Activated CD8-positive, alpha-beta memory T cell treated with anti-CD3 and anti-CD28 coated beads, Interleukin-2, amount 10 ng/mL, durations not matched to agents 7 days and 5 days (primary cell): ENCODE measurements around the gene QSOX1. TPM values are rescaled to one million over a fixed set of nuclear protein-coding genes. Genes with fewer than 3 reads are reported as not detected.
"Not testable (repeated sequence)": the region's sequence is repeated elsewhere in the genome, so short reads cannot be mapped to it uniquely, and the experiment has no call there.

Experiments
- ATAC-seq: fragments of 150-1000 bp; cut with Tn5 transposase; one replicate; pipeline ENCODE4 v1.10.0; 2021; ENCODE audit warnings: moderate library complexity
- CTCF ChIA-PET: fragments of 350-600 bp; sonication (Branson Sonifier 250); formaldehyde crosslinking; loops from one replicate; lab custom pipeline; 2021; ENCODE audit warnings: antibody characterized with exemption; lab: Charles Lee
- DNase-seq: peaks from one replicate; pipeline ENCODE4 v3.0.0-alpha.2; 2020
- H3K27ac Mint-ChIP-seq: one replicate; pipeline ENCODE4 v1.8.0; 2021; ENCODE audit warnings: mild to moderate bottlenecking, mixed read lengths
- H3K27me3 Mint-ChIP-seq: one replicate; pipeline ENCODE4 v1.8.0; 2021; ENCODE audit warnings: mixed read lengths
- H3K36me3 Mint-ChIP-seq: one replicate; pipeline ENCODE4 v1.8.0; 2021; ENCODE audit warnings: mild to moderate bottlenecking, mixed read lengths
- H3K4me1 Mint-ChIP-seq: one replicate; pipeline ENCODE4 v1.8.0; 2021; ENCODE audit warnings: mixed read lengths
- H3K4me3 Mint-ChIP-seq: one replicate; pipeline ENCODE4 v1.8.0; 2021; ENCODE audit warnings: mild to moderate bottlenecking, moderate library complexity, mixed read lengths
- H3K9me3 Mint-ChIP-seq: one replicate; pipeline ENCODE4 v1.8.0; 2022; ENCODE audit warnings: low read depth, mixed read lengths
- total RNA-seq, 2 experiments: library from RNA; stranded (reverse); gene quantifications; one replicate each; pipeline ENCODE4 v1.2.3, GENCODE V29; 2021

The QSOX1 gene
- total RNA-seq, 2 experiments from 2014 or later: 25.4 to 35.5 TPM

DNA sequence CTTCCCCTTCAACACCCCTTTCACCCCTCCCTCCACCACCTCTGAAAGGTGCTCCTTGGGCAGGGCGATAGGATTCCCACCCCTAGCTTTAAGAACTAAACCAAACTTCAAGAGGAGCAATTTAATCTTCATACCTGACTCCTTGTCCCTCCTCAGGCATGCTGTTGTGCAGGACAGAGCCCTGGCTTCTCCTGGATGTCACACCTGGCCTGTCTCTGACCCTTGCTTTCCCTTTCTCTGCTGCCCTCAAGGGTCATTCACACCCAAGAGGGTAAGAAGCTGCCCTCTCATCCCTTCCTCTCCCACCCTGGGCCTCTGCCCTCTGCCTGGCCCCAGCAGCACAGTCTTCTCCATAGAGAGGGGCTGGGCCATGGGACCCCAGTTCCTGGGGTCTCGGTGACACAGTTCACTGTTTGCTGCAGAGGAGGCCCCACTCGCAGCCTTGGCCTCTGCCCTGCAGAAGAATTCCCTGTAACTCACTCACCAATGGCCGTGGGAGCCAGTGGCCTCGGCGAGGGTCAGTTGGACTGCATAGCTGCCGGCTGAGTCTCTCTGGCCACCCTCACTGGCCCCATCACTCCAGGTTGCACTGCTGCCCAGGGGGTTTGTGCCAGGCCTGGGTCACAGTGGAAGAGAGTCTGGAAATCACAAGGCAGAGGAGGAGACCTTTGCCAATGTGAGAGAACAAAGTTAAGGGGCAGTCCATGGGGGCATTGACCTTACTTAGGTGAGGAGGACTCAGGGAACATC lies 47.0 kb downstream of the QSOX1 start:
- Mint-ChIP-seq H3K36me3 (no peaks in the 10 kb centered on the region), H3K9me3 (no peaks in the 10 kb centered on the region), H3K4me3 (no peak overlapping the region), H3K27me3 (no peaks in the 10 kb centered on the region), H3K4me1 (peaks cover 3% of the 10 kb centered on the region), H3K27ac (no peak overlapping the region)
- CTCF ChIA-PET: interaction anchor here (0.8 to 1.5 kb wide), 4 partner anchors 10 to 489 kb away, joined by 3 to 5 read pairs (median 3); no protein-coding TSS in a partner anchor
- ATAC-seq (no peak), DNase-seq (no peak)

DNA sequence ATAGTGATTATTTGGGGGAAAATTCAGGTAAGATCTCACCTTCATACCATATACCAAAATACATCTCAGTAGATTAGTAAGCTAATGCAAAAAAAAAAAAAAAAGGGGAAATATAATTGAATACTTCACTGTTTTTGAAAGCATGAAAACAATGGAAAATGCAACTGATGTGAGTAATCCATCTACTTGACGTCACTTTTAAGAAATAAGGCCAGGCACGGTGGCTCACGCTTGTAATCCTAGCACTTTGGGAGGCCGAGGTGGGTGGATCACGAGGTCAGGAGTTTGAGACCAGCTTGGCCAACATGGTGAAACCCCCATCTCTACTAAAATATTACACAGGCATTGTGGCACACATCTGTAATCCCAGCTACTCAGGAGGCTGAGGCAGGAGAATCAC lies 47.9 kb downstream of the QSOX1 start:
- not testable (repeated sequence) for H3K4me3 Mint-ChIP-seq, H3K27ac Mint-ChIP-seq, ATAC-seq, H3K36me3 Mint-ChIP-seq, H3K9me3 Mint-ChIP-seq, DNase-seq, H3K27me3 Mint-ChIP-seq, H3K4me1 Mint-ChIP-seq
- CTCF ChIA-PET: interaction anchor here (0.8 to 1.5 kb wide), 3 partner anchors 15 to 490 kb away, joined by 3 to 5 read pairs (median 3); no protein-coding TSS in a partner anchor

DNA sequence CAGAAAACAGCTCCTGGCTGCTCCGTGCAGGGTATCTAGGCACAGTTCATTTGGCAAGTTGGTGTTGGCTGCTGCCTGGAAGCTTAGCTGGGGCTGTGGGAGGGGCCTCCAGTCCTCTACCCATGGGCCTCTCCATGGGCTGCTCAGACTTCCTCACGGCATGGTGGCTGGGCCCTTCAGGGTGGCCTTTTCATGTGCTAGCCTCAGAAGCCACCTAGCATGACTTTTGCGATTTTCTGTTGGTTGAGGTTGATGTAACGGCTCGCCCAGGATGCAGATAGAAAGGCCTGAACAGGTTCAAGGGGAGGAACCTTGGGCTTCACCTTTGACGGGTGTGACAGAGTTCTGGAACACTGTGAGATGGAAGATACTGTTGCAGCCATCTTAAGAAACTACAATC lies 49.6 kb downstream of the QSOX1 start:
- no peak for DNase-seq
- no peaks in the 10 kb centered on the region for H3K27me3 Mint-ChIP-seq
- H3K27ac Mint-ChIP-seq: no peak overlapping the region
- ATAC-seq: no peak
- H3K4me1 Mint-ChIP-seq: no peaks in the 10 kb centered on the region
- H3K9me3 Mint-ChIP-seq: no peaks in the 10 kb centered on the region
- H3K36me3 Mint-ChIP-seq: no peaks in the 10 kb centered on the region
- CTCF ChIA-PET: interaction anchor here (1.1 kb wide), 1 partner anchor 23 kb away, joined by 3 read pairs; no protein-coding TSS in a partner anchor
- H3K4me3 Mint-ChIP-seq: no peak overlapping the region

DNA sequence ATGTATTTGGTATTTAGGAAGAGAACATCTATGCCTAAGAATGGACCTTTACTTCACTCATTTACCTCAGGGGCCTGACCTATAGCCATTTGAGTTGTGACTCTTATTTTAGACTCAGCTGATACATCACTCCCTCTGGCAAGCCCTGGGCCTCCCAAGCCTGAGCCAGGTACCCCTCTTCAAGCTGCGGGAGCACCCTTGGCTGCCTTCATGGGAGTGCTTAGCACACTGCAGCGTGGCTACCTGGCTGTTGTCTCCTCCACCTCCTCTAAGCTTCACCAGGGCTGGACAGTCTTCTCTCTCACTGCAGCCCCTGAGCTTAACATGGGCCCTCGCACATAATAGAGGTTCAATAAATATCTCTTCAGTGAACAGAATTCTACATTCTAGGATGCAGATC lies 51.9 kb downstream of the QSOX1 start:
- Mint-ChIP-seq H3K36me3 (no peaks in the 10 kb centered on the region), H3K9me3 (no peaks in the 10 kb centered on the region), H3K27ac (no peak overlapping the region), H3K4me1 (no peaks in the 10 kb centered on the region), H3K4me3 (no peak overlapping the region), H3K27me3 (peaks cover 7% of the 10 kb centered on the region)
- DNase-seq (no peak), ATAC-seq (no peak)
- CTCF ChIA-PET: interaction anchor here (0.8 to 1.7 kb wide), 2 partner anchors 27 to 397 kb away, joined by 3 to 6 read pairs; no protein-coding TSS in a partner anchor

DNA sequence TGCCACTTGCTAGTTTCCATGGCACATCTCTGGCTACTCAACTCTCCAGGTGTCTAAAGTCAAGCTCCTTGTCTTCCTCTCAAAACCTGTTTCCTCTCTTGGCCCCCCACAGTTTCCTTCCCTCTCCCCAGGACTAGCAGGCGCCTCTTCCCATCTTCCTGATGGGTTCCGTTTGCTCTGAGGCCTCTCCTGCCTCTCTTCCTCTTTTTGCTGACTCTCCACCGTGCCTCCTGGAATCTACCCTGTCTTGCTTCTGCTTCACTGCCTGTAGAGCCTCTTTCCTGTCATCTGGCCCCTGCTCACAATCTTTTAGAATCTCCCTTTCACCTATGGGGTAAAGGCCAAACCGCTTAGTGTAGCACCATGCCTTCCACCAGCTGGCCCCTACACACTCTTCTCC lies 53.6 kb downstream of the QSOX1 start:
- ATAC-seq (no peak), DNase-seq (no peak)
- Mint-ChIP-seq H3K36me3 (no peaks in the 10 kb centered on the region), H3K27me3 (peaks cover 15% of the 10 kb centered on the region), H3K4me1 (peaks cover 2% of the 10 kb centered on the region), H3K9me3 (no peaks in the 10 kb centered on the region), H3K27ac (no peak overlapping the region), H3K4me3 (no peak overlapping the region)
- CTCF ChIA-PET: interaction anchor here (1.5 kb wide), 1 partner anchor 45 kb away, joined by 3 read pairs; no protein-coding TSS in a partner anchor

DNA sequence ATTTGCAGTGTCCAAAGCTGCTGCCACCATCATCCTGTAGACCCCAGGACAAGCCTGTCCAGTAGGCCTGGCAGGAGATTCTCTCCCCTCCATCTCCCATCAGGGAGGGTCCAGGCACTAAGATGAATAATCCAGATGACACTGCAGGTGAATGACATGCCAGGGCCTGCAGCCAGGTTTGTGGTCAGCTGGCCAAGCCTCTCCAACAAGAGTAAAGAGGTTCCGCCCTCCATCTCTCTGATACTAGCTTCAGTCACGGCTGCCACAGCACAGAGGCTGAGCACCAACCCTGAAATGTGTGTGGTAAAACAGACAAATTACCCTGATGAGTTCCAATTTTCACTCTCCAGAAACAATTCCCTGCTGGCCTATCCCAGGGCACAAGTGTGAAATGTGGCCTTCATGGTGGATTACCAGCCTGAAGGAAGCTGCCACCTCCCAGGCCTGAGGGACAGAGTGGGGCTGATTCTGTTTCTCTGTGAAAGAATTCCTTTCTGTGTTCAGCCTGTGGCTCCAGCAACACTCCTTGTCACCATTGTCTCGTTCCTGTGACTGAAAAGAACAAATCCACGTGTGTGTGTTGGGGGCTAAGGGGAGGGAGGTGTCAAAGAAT lies 55.4 kb downstream of the QSOX1 start:
- ATAC-seq (no peak), DNase-seq (no peak)
- H3K4me3 Mint-ChIP-seq: no peak overlapping the region
- no peak overlapping the region for H3K27ac Mint-ChIP-seq
- no peaks in the 10 kb centered on the region for H3K9me3 Mint-ChIP-seq
- H3K36me3 Mint-ChIP-seq: no peaks in the 10 kb centered on the region
- H3K4me1 Mint-ChIP-seq: peaks cover 12% of the 10 kb centered on the region
- CTCF ChIA-PET: interaction anchor here (1.1 to 1.8 kb wide), 3 partner anchors 22 to 107 kb away, joined by 3 to 5 read pairs (median 5); no protein-coding TSS in a partner anchor
- peaks cover 18% of the 10 kb centered on the region for H3K27me3 Mint-ChIP-seq

DNA sequence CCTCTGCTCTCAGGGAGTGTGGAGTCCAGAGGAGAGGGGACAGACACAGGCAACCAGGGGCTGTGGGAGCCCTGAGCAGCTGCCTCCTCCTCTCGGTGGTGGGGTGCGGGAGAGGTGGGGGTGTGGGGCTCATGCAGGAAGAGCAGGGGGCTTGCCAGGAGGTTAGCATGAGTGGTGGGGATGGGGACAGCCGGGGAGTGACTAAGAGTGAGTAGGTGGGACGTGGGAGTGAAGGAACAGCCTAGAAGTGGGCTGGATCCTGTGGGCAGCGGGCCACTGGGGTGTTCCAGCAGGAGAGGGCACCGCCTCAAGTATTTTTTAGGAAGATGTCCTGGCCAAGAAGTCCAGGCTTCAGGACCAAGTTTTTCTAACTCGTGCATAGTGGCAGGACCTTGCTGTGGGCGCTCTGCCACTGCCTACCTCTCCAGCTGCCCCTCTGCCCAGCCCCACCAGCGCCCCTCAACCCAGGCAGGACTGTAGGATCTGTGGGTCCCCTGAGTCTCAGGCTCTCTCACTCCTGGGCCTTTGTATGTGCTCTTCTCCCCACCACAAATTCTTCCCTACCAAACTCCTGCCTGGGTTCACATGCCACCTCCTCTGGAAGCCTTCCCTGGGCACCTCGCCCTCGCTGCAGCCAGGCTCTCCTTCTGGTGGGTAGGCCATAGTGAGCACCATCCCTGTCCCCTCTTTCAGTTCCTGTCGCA lies 56.6 kb downstream of the QSOX1 start:
- peaks cover 20% of the 10 kb centered on the region for H3K27me3 Mint-ChIP-seq
- ATAC-seq (no peak), DNase-seq (no peak)

DNA sequence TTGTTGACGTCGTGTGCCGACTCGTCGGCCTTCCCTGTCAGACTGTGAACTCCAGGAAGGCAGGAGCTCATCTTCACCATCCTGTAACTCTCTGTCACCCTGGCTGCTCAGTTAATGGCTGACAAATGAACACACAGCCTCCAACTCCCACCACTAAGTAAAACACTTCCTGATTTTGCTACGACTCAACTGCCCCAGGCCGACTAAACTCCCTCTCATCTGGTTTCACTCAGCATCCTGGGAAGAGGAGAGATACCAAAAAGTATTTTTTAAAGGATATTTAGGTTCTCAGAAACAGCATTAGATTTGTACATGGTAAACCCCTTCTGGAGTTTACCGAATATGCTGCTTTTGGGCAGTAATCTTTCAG lies 57.2 kb downstream of the QSOX1 start:
- Mint-ChIP-seq H3K4me1 (peaks cover 12% of the 10 kb centered on the region), H3K9me3 (no peaks in the 10 kb centered on the region), H3K36me3 (no peaks in the 10 kb centered on the region), H3K27ac (no peak overlapping the region), H3K27me3 (peaks cover 20% of the 10 kb centered on the region), H3K4me3 (no peak overlapping the region)
- CTCF ChIA-PET: no interaction called here
- ATAC-seq (no peak), DNase-seq (no peak)

More for the DNA sequence above, 56.6 kb downstream of the QSOX1 start:
- no peak overlapping the region for H3K27ac Mint-ChIP-seq
- no peaks in the 10 kb centered on the region for H3K36me3 Mint-ChIP-seq
- no peak overlapping the region for H3K4me3 Mint-ChIP-seq
- CTCF ChIA-PET: interaction anchor here (1.6 to 1.8 kb wide), 2 partner anchors 23 to 32 kb away, joined by 5 read pairs; no protein-coding TSS in a partner anchor
- no peaks in the 10 kb centered on the region for H3K9me3 Mint-ChIP-seq
- H3K4me1 Mint-ChIP-seq: peaks cover 12% of the 10 kb centered on the region

DNA sequence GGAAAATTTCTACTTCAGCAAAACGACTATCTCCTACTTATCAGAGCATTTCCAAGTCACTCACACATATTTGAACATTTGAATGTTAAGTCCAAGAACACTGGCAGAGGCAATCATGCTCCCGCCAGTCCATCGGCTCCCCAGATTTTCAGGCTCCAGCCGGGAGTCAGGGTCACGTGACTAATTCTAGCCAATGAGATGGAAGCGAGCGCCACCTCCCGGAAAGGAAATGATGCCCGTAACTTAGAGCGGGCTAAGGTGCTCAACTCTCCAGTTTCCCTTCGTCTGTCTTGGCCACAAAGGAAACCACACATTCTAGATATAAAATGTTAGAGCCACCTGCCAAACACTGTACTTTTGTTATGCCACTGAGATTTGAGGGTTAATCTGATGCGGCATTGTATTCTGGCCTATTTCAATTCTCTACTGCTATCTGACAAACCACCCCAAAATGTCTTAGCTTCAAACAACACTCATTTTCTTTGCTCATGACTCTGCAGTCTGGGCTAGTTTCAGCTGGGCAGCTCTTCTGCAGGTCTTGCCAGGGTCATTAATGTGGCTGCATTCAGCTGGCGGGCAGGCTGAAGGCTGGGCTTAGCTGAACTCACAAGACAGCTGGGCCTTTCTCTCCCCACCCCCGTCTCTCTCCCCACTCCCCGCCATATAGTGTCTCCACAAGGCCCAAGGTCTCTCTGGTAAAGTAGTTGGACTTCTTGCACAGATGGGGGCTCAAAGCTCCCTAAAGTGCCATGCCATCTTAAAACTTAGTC lies 58.9 kb downstream of the QSOX1 start:
- ATAC-seq: peak; percentile 79
- no peaks in the 10 kb centered on the region for H3K9me3 Mint-ChIP-seq
- H3K36me3 Mint-ChIP-seq: no peaks in the 10 kb centered on the region
- CTCF ChIA-PET: interaction anchor here (0.9 to 1.9 kb wide), 5 partner anchors 10 to 399 kb away, joined by 3 to 9 read pairs (median 5); no protein-coding TSS in a partner anchor
- H3K4me1 Mint-ChIP-seq: peaks cover 12% of the 10 kb centered on the region
- peaks cover 20% of the 10 kb centered on the region for H3K27me3 Mint-ChIP-seq
- no peak overlapping the region for H3K27ac Mint-ChIP-seq
- DNase-seq: peak; percentile 76
- peak overlapping the region; percentile 29 for H3K4me3 Mint-ChIP-seq

DNA sequence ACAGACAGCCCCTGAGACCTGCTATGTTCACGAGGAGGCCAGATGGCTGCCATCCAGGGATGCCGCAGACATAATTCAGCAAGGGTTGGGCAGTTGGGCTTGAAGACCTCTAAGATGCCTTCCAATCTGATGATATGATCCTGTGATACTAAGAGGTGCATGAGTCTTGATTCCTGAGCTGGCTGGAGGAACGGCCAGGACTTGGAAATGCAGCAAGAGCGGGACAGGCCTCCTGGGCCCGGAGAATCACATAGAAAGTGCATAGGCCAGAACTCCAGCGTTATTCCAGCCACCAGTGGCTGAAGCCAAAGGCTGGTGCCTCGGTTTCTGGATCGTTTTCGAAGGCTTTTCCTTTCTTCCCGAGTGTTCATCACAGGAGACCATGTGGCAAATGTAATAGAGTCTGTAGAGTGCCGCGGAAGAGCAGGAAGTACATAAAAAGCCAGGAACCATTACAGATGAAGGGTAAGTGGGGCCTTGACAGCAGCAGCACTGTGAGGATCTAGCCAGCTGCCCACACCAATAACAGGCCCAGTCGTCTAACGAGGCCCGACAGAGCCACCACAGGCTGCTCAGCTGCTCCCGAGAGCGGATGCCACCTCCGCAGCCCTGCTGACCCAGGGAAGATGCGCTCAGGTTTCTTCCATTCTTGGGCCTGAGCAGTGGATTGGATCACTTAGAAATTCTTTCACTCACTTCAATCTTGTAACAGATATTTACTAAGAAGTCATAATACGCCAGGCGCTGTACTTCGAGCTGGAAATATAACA lies 61.4 kb downstream of the QSOX1 start:
- Mint-ChIP-seq H3K4me3 (no peak overlapping the region), H3K27me3 (peaks cover 17% of the 10 kb centered on the region), H3K9me3 (no peaks in the 10 kb centered on the region), H3K36me3 (no peaks in the 10 kb centered on the region), H3K4me1 (peaks cover 12% of the 10 kb centered on the region), H3K27ac (no peak overlapping the region)
- ATAC-seq (no peak), DNase-seq (no peak)
- CTCF ChIA-PET: no interaction called here

DNA sequence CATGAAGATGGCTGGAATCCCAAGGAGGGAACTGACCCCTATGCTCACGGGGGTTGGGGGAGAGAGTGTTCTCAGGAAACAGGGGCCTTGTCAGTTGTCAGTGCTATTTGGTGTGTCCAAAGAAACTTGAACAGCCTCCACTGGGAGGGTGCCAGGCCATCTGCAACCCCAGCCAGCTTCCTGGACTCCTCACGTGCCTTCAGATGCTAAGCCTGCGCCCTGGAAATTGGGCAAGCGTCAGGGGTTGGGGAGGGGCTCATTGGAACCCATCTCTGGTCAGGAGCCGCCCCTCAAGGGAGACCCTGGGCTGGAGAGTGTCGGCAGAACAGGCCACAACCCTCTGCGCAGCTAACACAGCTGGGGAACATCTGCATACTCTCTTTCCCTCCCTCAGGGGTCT lies 62.3 kb downstream of the QSOX1 start:
- Mint-ChIP-seq H3K27ac (no peak overlapping the region), H3K9me3 (no peaks in the 10 kb centered on the region), H3K4me1 (peaks cover 12% of the 10 kb centered on the region), H3K36me3 (no peaks in the 10 kb centered on the region), H3K27me3 (peaks cover 11% of the 10 kb centered on the region), H3K4me3 (no peak overlapping the region)
- ATAC-seq: no peak
- no peak for DNase-seq
- CTCF ChIA-PET: no interaction called here
